HG02938 (cell line): ENCODE measurements around the gene KCTD16.

Source experiments
- ATAC-seq: cut with Tn5 transposase; IDR thresholded peaks from one replicate; pipeline ENCODE4 v1.9.1; 2021; ENCODE audit warnings: mild to moderate bottlenecking, moderate library complexity; ENCODE audit not compliant: unreplicated experiment

KCTD16 gene

GRCh38 chr5:144281784-144282183 is 111.1 kb downstream of the KCTD16 start:
- ATAC-seq, result no peak

- ATAC-seq, result no peak
These were observed 113.4 kb downstream of the KCTD16 start for GRCh38 chr5:144284036-144284435.

DNA sequence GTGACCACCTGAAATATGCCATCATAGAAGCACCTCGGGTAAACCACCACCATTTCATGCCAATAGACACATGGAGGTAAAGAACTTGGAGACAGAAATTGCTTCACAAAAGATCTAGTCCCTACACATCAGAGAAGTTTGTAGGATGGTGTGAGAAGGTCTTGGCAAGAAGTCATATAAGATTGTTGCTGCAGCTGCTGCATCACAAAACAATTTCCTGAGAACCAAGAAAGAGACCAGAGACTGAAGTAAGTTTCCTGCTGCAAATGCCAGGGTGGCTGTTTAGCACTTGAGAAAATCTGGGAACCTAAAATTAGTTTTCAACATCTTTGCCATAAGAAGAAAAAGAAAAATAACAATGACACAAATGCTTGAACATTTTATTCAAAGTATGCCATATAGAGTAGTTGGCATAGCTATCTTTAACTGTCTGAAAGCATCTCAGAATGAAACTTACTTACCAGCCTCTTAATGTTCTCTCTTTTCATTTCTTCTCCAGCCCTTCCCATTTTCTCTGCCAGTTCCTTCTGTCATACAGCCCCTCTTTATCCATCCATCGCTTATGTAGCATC is 114.3 kb downstream of the KCTD16 start:
- no peak for ATAC-seq

- ATAC-seq, result no peak
These were observed 118.6 kb downstream of the KCTD16 start for GRCh38 chr5:144289277-144289676.

- no peak for ATAC-seq
These were observed 121.4 kb downstream of the KCTD16 start for GRCh38 chr5:144292029-144292428.

DNA sequence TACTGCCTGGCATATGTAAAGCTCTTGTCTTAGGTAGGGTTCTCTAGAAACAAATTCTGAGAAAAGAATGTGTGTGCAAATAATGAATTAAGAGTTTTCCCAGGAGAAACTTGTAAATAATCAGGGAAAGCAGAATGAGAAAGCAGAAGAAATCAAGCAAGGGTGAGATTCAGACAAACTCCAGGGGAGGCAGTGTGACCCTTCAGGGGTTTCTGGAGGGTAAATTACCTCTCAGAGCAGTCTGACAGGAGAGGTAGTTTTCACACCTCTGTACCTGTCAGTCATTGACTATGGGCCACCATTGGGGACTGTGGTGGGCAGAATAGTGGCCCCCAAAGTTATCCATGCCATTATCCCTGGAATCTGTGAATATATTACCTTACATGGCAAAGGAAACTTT is 124.6 kb downstream of the KCTD16 start:
- no peak for ATAC-seq

DNA sequence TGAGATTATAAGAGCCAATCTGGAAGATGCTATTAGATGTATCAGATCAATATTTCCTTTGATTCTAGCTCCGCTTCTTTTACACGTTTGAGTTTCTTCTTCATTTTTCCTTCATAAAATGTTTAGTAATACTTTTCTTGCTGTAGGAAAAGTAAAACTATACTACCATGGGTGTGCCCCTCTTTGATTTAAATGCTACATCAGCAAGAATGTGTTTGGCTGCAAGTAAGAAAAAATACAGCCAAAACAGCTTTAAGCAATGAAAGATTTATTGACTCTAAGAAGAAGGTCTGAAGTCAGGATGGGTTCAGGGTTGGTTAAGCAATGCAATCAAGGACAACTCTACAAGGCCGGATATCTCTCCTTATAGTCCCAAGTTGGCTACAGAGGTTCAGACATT is 126.4 kb downstream of the KCTD16 start:
- ATAC-seq, result no peak

DNA sequence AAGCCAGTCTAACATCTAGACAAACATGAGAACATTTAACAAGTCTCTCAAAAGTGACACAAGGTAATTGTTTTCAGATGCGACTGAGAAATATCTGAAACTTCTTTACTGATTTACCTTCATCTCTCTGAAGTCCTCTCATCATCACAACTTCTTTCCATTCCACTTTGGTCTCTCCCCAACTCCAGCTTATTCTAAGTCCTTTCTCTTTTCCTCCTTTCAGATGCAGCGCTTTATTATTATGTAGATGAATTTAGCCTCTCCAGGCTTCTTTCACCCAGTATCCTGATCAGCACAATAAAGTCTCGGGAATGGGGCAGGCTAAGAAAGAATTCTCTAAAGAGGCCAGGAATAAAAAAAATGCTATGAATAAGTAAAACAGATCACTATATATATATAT is 128.0 kb downstream of the KCTD16 start:
- no peak for ATAC-seq

GRCh38 chr5:144304688-144305087 is 134.0 kb downstream of the KCTD16 start:
- ATAC-seq, result no peak

- ATAC-seq, result no peak
These were observed 137.1 kb downstream of the KCTD16 start for GRCh38 chr5:144307736-144308135.

DNA sequence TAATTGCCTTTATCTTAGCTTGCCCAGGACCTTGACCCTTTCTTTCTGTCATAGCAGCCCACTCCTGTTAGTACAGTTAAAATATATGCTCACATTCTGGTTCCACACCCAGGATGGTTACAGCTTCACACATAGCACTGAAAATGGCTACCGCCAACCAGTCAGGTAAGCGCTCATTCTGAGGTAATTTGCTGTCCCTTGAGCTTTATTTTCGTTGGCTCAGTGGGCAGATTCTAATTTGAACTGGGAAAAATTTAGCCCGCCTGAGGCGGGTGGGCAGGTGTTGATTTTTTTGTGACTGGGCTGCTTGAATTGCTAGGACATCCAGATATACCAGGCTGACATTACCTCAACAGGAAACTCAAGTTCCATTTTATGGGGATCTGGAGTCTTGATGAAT is 137.5 kb downstream of the KCTD16 start:
- ATAC-seq, result no peak

- ATAC-seq, result no peak
These were observed 138.4 kb downstream of the KCTD16 start for GRCh38 chr5:144308906-144309670.

DNA sequence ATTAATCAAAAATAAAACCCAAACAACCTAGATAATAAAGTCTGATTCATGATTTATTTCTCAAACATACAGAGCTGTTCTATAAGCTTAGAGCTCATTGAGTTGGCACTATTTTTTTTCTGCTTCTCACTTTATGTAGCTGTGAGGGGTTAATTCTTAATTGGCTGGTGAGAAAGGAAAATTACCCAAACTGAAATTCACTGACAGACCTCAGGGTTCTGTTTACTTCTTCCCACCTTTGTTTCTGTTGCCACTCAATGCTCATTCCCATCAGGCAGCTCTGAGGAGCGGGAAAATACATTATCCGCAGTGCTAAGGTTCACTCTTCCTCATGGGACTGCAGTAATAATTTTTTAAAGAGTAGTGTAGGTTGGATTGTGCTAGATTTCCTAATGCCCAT is 139.9 kb downstream of the KCTD16 start:
- ATAC-seq, result no peak

DNA sequence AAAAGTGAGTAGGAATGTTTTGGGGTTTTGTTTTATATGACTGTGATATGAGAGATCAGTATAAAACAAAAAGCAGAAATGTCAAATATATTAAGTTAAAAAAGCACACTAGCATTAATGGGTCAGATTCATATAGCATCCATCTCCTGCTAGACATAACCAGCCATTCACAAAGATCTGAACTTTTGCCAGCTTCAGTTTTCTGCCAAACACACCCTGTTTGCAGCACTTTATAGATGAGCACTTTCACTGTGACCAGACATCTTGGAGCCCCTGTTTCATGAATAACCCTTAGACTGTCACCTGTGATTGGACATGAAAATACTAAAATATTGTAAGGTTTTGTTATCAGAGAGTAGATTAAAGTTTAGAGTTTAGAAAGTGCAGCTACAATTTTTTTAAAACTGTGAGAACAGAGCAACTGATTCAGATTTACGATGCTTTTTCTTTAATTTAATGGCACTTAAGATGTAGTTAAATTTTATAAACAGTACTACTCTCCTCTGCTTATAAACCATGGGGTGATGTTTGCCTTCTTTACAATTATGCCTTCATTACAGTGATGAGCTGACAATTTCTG is 142.6 kb downstream of the KCTD16 start:
- no peak for ATAC-seq

- ATAC-seq, result no peak
These were observed 144.4 kb downstream of the KCTD16 start for GRCh38 chr5:144315026-144315425.

GRCh38 chr5:144315994-144316634 is 145.4 kb downstream of the KCTD16 start:
- ATAC-seq, result no peak

- no peak for ATAC-seq
These were observed 147.3 kb downstream of the KCTD16 start for GRCh38 chr5:144318011-144318410.

DNA sequence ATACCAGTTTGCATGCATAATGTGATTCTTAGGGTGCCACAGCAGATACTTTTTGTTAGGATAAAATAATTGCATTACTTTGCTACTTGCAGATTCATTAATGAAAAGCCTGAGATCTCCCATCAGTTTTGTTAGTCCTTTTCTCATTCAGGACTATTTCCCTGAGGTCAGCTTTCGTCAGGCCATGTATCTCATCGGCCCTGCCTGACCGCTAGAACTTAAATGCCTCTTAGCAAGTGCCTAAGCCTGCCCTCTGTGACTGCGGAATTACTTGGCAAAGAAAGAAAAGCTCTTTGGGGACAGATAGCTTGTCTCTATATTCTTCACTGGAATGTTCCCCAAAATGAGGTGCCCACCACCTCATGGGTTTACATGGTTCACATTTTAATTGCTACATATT is 147.8 kb downstream of the KCTD16 start:
- no peak for ATAC-seq

DNA sequence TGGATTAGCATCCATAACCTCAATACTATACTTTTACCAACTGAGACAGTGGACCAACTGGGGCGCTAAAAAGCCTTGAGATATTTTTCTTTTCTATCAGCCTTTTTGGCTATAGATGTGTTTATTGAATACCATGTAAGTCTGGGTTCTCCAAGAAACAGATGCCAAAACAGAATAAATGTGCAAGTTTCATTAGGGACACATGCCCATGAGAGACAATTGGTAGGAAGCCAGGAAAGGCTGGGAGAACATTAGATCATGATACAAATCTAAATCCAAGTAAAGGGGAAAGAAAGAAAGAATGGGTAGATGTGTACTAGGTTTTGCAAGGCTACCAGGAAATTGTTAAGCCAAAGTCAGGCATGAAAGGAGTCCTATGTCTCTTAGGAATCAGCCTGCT is 152.5 kb downstream of the KCTD16 start:
- ATAC-seq, result no peak

GRCh38 chr5:144325532-144325931 is 154.9 kb downstream of the KCTD16 start:
- ATAC-seq, result no peak

DNA sequence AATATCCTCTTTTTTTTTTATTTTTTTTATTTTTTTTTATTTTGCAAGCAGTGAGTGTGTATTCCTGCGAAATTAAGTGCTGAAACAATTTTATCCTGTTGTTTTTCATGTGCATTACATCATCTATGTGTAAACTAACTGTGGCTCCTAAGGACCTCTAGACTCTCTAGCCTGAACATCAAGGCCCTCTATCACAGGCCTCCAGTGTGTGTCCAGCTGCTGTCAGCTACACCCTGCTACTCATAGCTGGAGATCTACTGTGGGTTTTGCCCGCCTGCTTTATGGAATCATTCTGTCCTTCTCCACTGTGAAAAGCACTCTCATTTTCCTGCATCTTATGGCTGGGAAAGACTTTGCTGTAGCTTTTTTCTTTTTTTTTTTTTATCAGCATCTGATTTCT is 157.8 kb downstream of the KCTD16 start:
- ATAC-seq, result no peak

DNA sequence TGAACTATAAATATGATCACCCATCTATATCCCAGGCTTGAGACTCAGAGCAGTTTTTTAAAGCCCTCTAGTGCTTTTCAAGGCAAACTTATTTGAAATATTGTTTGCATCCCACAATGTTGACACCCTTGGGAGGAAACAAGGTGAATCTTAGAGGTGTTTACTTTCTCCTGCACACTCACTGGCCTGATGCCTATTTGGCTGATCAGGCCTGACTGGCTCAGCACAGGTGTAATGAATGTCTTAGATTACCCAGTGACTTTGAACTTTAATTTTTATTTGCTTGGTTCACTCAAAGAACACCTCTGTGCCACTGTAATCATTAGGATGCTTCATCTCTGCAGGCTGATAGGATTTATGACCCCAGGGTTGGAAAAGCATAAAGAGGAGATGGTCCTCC is 158.3 kb downstream of the KCTD16 start:
- no peak for ATAC-seq
